Stimulated activated CD4-positive, alpha-beta T cell treated with anti-CD3 and anti-CD28 coated beads, TNF-alpha, amount 100 ng/mL, for 48 hours (primary cell): ENCODE results near the gene AP2B1.
"Not testable (repeated sequence)": the region's sequence is repeated elsewhere in the genome, so short reads cannot be mapped to it uniquely, and the experiment has no call there.

Source experiments
- DNase-seq, 3 donors: peaks; one replicate each; pipeline ENCODE4 v3.0.0-alpha.2; 2020; ENCODE audit warnings: low read depth in 3 of 3

Gene AP2B1

GRCh38 chr17:35695613-35696012 lies 108.5 kb downstream of the AP2B1 start:
- no peak for DNase-seq

GRCh38 chr17:35698800-35699199 lies 111.7 kb downstream of the AP2B1 start:
- no peak for DNase-seq

GRCh38 chr17:35700150-35700549 lies 113.0 kb downstream of the AP2B1 start:
- no peak for DNase-seq

- DNase-seq, result no peak
Measured at GRCh38 chr17:35701491-35701890, 114.4 kb downstream of the AP2B1 start.

- DNase-seq, result not testable (repeated sequence)
Measured at GRCh38 chr17:35703308-35703707, 116.2 kb downstream of the AP2B1 start.

- no peak for DNase-seq
Measured at GRCh38 chr17:35705230-35705629, 118.1 kb downstream of the AP2B1 start.

GRCh38 chr17:35705705-35706104 lies 118.6 kb downstream of the AP2B1 start:
- DNase-seq, result no peak

GRCh38 chr17:35708149-35708548 lies 121.0 kb downstream of the AP2B1 start:
- DNase-seq, result no peak

GRCh38 chr17:35708951-35709350 lies 121.8 kb downstream of the AP2B1 start:
- DNase-seq, result no peak

GRCh38 chr17:35709874-35710273 lies 122.8 kb downstream of the AP2B1 start:
- DNase-seq, result no peak

GRCh38 chr17:35710950-35711349 lies 123.8 kb downstream of the AP2B1 start:
- no peak for DNase-seq

- DNase-seq, result no peak
Measured at GRCh38 chr17:35713069-35713728, 126.1 kb downstream of the AP2B1 start.

- DNase-seq, result no peak
Measured at GRCh38 chr17:35714988-35715387, 127.9 kb downstream of the AP2B1 start.

- no peak for DNase-seq
Measured at GRCh38 chr17:35715416-35715815, 128.3 kb downstream of the AP2B1 start.

GRCh38 chr17:35716173-35716572 lies 129.1 kb downstream of the AP2B1 start:
- no peak for DNase-seq

GRCh38 chr17:35716897-35717465 lies 129.9 kb downstream of the AP2B1 start:
- no peak for DNase-seq

- no peak for DNase-seq
Measured at GRCh38 chr17:35717475-35717874, 130.4 kb downstream of the AP2B1 start.

GRCh38 chr17:35723735-35724134 lies 136.6 kb downstream of the AP2B1 start:
- DNase-seq, result no peak

GRCh38 chr17:35725058-35725457 lies 137.9 kb downstream of the AP2B1 start:
- DNase-seq, result no peak

- DNase-seq, result no peak
Measured at GRCh38 chr17:35725802-35726126, 138.6 kb downstream of the AP2B1 start.

- no peak for DNase-seq
Measured at GRCh38 chr17:35726127-35726952, 139.2 kb downstream of the AP2B1 start.

- no peak for DNase-seq
Measured at GRCh38 chr17:35726953-35727460, 139.9 kb downstream of the AP2B1 start.

GRCh38 chr17:35727635-35728034 lies 140.5 kb downstream of the AP2B1 start:
- DNase-seq, result no peak
